ENCODE data around the gene C3orf52. TPM values are rescaled to one million over a fixed set of nuclear protein-coding genes. Genes with fewer than 3 reads are reported as not detected.
A peak's percentile ranks its signal among the peaks of the same experiment; 100 is the strongest.

The C3orf52 gene
- total and polyA plus RNA-seq, 7 experiments from 2014 or later, result 1.2 to 12.3 (median 1.9) TPM

DNA sequence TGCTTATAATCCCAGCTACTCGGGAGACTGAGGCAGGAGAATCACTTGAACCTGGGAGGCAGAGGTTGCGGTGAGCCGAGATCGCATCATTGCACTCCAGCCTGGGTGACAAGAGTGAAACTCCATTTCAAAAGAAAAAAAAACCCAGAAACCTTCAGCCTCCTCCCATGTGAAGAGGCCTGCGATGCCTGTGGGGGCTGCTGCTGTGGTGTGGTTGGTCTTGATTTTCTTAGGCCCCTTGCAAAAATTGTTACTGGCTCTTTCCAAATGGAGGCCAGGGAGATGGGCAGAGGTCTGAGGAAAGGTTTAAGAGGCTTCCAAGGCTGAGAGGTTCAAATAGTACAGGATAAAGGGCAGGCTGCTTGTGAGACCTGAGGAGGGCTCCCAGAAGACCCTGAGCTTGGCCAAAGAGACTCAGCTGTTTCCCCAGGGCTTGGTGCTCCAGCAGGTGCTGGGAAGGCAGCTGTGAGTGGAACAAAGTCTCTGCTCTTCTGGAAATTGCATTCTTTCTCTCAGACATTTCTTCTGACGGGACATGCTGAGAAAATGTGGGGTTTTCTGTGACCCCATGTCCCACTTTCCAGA, 28.5 kb downstream of the C3orf52 start:
- Mint-ChIP-seq H3K27me3 (no peaks in the 10 kb centered on the region), H3K9me3 (no peaks in the 10 kb centered on the region), H3K4me3 (no peak overlapping the region), H3K36me3 (peaks cover 0 to 25% (median 3%) of the 10 kb centered on the region in 5 donors), H3K4me1 (peaks cover 15 to 42% (median 33%) of the 10 kb centered on the region in 7 donors), H3K27ac (peak overlapping the region in 3 of 9 donors; percentile 13 to 75 (median 19))
- intact Hi-C loops (cut with micrococcal nuclease), result loop anchor here in 1 of 2 donors (5.0 kb wide), 1 partner anchor 323 kb away; no protein-coding TSS in a partner anchor
- no peaks in the 10 kb centered on the region for H3K27me3 ChIP-seq (ENCODE audit: control insufficient read depth in 2 of 2, insufficient read depth in 2 of 2, low read length in 2 of 2)
- CTCF ChIA-PET, result interaction anchor here (0.6 kb wide), 2 partner anchors 17 to 481 kb away, joined by 3 read pairs; no protein-coding TSS in a partner anchor
- peaks cover 0 to 2% of the 10 kb centered on the region in 2 donors for H3K4me1 ChIP-seq (ENCODE audit: control insufficient read depth in 2 of 2, insufficient read depth in 2 of 2, low read length in 2 of 2)
- no peaks in the 10 kb centered on the region for H3K36me3 ChIP-seq (ENCODE audit: control insufficient read depth in 2 of 3, insufficient read depth in 3 of 3, low read length in 3 of 3)
- H3K9me3 ChIP-seq (ENCODE audit: control insufficient read depth in 2 of 3, low read length in 3 of 3), result no peaks in the 10 kb centered on the region
- POLR2A ChIA-PET, result no interaction called here
- no peak for DNase-seq
- no peak overlapping the region for H3K27ac ChIP-seq (ENCODE audit: low read depth, low read length)
- H3K4me3 ChIP-seq (ENCODE audit: low read length), result no peak overlapping the region
- no peak for ATAC-seq

DNA sequence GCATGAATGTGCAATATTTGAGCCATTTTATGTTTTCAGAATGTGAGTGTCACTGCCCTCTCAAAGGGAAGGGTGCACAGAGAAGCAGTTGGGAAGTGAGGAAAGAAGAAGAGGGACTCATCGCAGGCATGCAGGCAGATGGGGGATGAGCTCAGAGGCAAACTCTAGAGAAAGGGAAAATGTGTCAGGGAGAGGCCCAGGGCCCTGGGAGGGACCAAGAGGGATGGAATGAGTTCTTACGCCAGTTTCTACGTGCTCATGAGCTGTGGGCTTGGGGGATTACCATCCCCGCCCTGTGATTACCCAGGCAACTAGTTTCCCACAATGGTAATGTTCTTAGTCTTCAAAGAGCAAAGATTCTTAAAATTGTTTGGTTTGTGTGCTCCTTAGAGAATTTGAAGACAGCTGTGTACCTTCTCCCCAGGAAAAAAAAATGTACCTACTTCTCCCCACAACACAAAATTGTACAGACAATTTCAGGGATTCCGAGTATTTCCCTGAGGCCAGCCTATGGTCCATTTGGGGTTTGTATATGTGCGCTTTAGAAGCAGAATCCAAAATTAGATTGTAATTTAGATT, 29.1 kb downstream of the C3orf52 start:
- no peak overlapping the region for H3K4me3 ChIP-seq (ENCODE audit: low read length)
- no peaks in the 10 kb centered on the region for H3K36me3 ChIP-seq (ENCODE audit: control insufficient read depth in 2 of 3, insufficient read depth in 3 of 3, low read length in 3 of 3)
- Mint-ChIP-seq H3K9me3 (no peaks in the 10 kb centered on the region), H3K4me1 (peaks cover 21 to 48% (median 39%) of the 10 kb centered on the region in 7 donors), H3K4me3 (peak overlapping the region in 1 of 10 donors; percentile 49), H3K27me3 (no peaks in the 10 kb centered on the region), H3K36me3 (peaks cover 0 to 25% (median 4%) of the 10 kb centered on the region in 5 donors), H3K27ac (peak overlapping the region in 2 of 9 donors; percentile 13 to 75)
- H3K4me1 ChIP-seq (ENCODE audit: control insufficient read depth in 2 of 2, insufficient read depth in 2 of 2, low read length in 2 of 2), result peaks cover 0 to 8% of the 10 kb centered on the region in 2 donors
- DNase-seq (no peak), ATAC-seq (no peak)
- intact Hi-C loops (cut with micrococcal nuclease), result no loop called here
- no peaks in the 10 kb centered on the region for H3K27me3 ChIP-seq (ENCODE audit: control insufficient read depth in 2 of 2, insufficient read depth in 2 of 2, low read length in 2 of 2)
- CTCF ChIA-PET, result interaction anchor here (0.6 kb wide), 1 partner anchor 17 kb away, joined by 3 read pairs; no protein-coding TSS in a partner anchor
- H3K27ac ChIP-seq (ENCODE audit: low read depth, low read length), result no peak overlapping the region
- POLR2A ChIA-PET, result interaction anchor here (0.5 to 1.0 kb wide), 2 partner anchors 10 to 209 kb away, joined by 3 to 4 read pairs; no protein-coding TSS in a partner anchor
- H3K9me3 ChIP-seq (ENCODE audit: control insufficient read depth in 2 of 3, low read length in 3 of 3), result no peaks in the 10 kb centered on the region

DNA sequence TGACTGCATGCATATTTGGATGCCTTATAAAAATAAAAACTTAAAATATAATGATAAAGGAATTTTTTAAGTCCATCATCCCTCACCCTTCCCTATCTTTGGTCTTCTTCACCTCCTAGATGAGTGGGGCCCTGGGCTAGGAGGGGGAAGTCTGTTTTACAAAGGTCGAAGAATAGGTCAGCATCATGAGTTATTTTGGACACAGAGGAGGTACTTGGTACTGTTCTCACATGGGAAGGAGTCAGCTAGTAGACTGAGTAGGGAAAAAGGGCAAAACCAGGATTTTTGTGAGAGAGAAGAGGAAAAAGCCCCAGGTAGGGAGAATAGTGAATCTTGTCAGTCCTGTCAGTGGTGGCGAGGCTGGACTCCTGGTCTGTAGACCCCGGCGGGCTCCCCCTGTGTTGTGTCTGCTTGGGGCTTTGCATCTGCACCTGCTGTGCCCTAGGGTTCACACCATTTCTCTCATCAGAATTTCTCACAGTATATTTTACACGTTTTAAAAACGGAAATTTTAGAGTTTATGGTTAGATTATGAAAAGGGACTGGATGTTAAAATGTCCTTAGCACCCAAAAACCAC, 29.7 kb downstream of the C3orf52 start:
- Mint-ChIP-seq H3K27me3 (no peaks in the 10 kb centered on the region), H3K27ac (peak overlapping the region in 2 of 9 donors; percentile 72 to 75), H3K36me3 (peaks cover 0 to 25% (median 7%) of the 10 kb centered on the region in 5 donors), H3K4me3 (no peak overlapping the region), H3K4me1 (peaks cover 25 to 54% (median 43%) of the 10 kb centered on the region in 7 donors), H3K9me3 (no peaks in the 10 kb centered on the region)
- Histone ChIP-seq H3K9me3 (ENCODE audit: control insufficient read depth in 2 of 3, low read length in 3 of 3) (no peaks in the 10 kb centered on the region), H3K27me3 (ENCODE audit: control insufficient read depth in 2 of 2, insufficient read depth in 2 of 2, low read length in 2 of 2) (no peaks in the 10 kb centered on the region), H3K36me3 (ENCODE audit: control insufficient read depth in 2 of 3, insufficient read depth in 3 of 3, low read length in 3 of 3) (no peaks in the 10 kb centered on the region), H3K4me1 (ENCODE audit: control insufficient read depth in 2 of 2, insufficient read depth in 2 of 2, low read length in 2 of 2) (peaks cover 2 to 12% of the 10 kb centered on the region in 2 donors), H3K4me3 (ENCODE audit: low read length) (no peak overlapping the region), H3K27ac (ENCODE audit: low read depth, low read length) (no peak overlapping the region)
- ATAC-seq, result no peak
- POLR2A ChIA-PET, result interaction anchor here (0.5 to 1.0 kb wide), 2 partner anchors 9 to 208 kb away, joined by 3 to 4 read pairs; no protein-coding TSS in a partner anchor
- CTCF ChIA-PET, result interaction anchor here (1.2 kb wide), 1 partner anchor 177 kb away, joined by 5 read pairs; no protein-coding TSS in a partner anchor
- no peak for DNase-seq
- intact Hi-C loops (cut with micrococcal nuclease), result no loop called here

DNA sequence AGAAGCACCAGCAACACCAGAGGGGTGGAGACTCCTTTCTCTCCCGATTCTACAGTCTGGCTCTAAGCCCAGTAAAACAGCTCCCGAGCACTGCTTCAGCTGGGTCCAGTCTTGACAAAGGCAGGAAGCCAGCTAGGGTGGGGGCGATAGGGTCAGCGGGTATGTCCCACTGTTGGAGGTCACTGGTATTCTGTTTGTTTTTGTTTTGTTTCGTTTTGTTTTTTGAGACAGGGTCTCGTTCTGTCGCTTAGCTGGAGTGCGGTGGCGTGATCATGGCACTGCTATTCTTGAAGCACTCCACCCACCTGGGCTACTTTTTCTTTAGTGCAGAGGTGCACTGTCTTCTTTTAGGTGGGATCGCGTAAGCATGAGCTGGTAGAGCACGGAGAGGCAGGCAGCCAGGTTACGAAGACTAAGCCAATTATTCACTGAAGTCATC, 30.6 kb downstream of the C3orf52 start:
- Histone ChIP-seq H3K4me3 (ENCODE audit: low read length) (no peak overlapping the region), H3K27ac (ENCODE audit: low read depth, low read length) (no peak overlapping the region), H3K4me1 (ENCODE audit: control insufficient read depth in 2 of 2, insufficient read depth in 2 of 2, low read length in 2 of 2) (peaks cover 4 to 12% of the 10 kb centered on the region in 2 donors), H3K9me3 (ENCODE audit: control insufficient read depth in 2 of 3, low read length in 3 of 3) (no peaks in the 10 kb centered on the region), H3K27me3 (ENCODE audit: control insufficient read depth in 2 of 2, insufficient read depth in 2 of 2, low read length in 2 of 2) (no peaks in the 10 kb centered on the region), H3K36me3 (ENCODE audit: control insufficient read depth in 2 of 3, insufficient read depth in 3 of 3, low read length in 3 of 3) (no peaks in the 10 kb centered on the region)
- no peak for DNase-seq
- no peaks in the 10 kb centered on the region for H3K9me3 Mint-ChIP-seq
- H3K4me3 Mint-ChIP-seq, result peak overlapping the region in 2 of 10 donors; percentile 19 to 48
- H3K4me1 Mint-ChIP-seq, result peaks cover 28 to 60% (median 46%) of the 10 kb centered on the region in 7 donors
- peaks cover 0 to 27% (median 7%) of the 10 kb centered on the region in 5 donors for H3K36me3 Mint-ChIP-seq
- CTCF ChIA-PET, result interaction anchor here (1.0 to 1.2 kb wide), 2 partner anchors 9 to 177 kb away, joined by 3 to 5 read pairs; no protein-coding TSS in a partner anchor
- POLR2A ChIA-PET, result no interaction called here
- H3K27ac Mint-ChIP-seq, result peak overlapping the region in 4 of 9 donors; percentile 27 to 70 (median 48)
- intact Hi-C loops (cut with micrococcal nuclease), result no loop called here
- no peaks in the 10 kb centered on the region for H3K27me3 Mint-ChIP-seq
- ATAC-seq, result no peak

DNA sequence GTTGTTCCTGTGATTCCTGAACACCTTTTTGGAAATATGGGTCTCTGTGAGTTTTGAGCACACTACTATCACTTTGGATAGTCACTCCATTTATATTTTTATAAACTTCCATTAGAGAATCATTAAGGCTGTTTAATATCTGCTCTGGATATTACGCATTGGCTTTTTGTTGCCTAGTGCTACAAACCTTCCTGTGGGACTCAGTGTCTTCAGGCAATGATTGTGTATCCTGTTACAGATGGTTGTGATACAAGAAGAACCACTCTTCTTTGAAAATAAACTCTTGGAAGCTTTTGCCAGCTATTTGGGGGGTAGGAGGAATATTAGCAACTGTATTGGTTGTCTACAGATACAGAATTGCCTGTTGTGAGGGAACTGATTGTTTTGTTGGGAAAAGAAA, 31.2 kb downstream of the C3orf52 start:
- CTCF ChIA-PET, result interaction anchor here (0.7 to 1.2 kb wide), 4 partner anchors 8 to 176 kb away, joined by 3 to 5 read pairs (median 4); no protein-coding TSS in a partner anchor
- Histone ChIP-seq H3K27ac (ENCODE audit: low read depth, low read length) (no peak overlapping the region), H3K4me1 (ENCODE audit: control insufficient read depth in 2 of 2, insufficient read depth in 2 of 2, low read length in 2 of 2) (peaks cover 4 to 12% of the 10 kb centered on the region in 2 donors), H3K36me3 (ENCODE audit: control insufficient read depth in 2 of 3, insufficient read depth in 3 of 3, low read length in 3 of 3) (no peaks in the 10 kb centered on the region), H3K4me3 (ENCODE audit: low read length) (no peak overlapping the region), H3K9me3 (ENCODE audit: control insufficient read depth in 2 of 3, low read length in 3 of 3) (no peaks in the 10 kb centered on the region), H3K27me3 (ENCODE audit: control insufficient read depth in 2 of 2, insufficient read depth in 2 of 2, low read length in 2 of 2) (no peaks in the 10 kb centered on the region)
- no peaks in the 10 kb centered on the region for H3K27me3 Mint-ChIP-seq
- intact Hi-C loops (cut with micrococcal nuclease), result no loop called here
- H3K9me3 Mint-ChIP-seq, result no peaks in the 10 kb centered on the region
- DNase-seq, result no peak
- POLR2A ChIA-PET, result interaction anchor here (0.8 to 1.1 kb wide), 2 partner anchors 10 to 425 kb away, joined by 3 to 4 read pairs; no protein-coding TSS in a partner anchor
- peaks cover 0 to 29% (median 7%) of the 10 kb centered on the region in 5 donors for H3K36me3 Mint-ChIP-seq
- H3K4me1 Mint-ChIP-seq, result peaks cover 28 to 63% (median 49%) of the 10 kb centered on the region in 7 donors
- no peak overlapping the region for H3K4me3 Mint-ChIP-seq
- ATAC-seq, result no peak
- H3K27ac Mint-ChIP-seq, result peak overlapping the region in 1 of 9 donors; percentile 32

DNA sequence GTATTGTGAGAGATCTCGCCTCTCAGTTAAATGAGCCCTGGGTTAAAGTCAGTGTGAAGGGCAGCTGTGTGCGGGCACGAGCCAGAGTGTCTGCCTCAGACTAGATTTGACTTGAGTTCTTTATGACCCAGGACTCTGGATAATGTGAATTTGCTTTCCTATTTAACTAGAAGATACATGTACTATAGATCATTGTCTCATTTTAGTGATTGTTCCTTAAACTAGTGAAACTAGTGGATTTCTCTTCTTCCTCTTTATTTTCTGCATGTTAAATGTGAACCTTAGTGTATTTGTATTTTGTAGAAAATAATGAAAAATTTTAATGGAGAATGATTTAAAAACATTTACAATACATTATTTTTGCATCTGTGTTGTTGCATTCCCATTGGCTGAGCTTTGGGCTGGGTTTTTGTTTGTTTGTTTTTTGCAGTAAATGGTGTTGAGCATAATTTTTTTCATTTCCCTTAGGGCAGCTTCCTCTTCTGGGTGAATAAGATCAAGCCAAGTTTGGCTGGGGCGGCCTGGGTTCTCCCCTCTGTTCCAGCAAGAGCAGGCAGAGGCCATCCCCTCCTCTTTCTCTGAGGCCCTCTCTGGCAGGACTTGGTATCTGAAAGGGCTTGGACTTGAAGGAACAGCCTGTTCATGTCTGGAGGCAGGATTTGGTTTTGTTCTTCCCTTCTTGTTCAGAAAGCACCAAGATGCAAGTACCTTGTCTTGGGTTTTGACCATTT, 31.8 kb downstream of the C3orf52 start:
- no peak overlapping the region for H3K4me3 Mint-ChIP-seq
- ChIA-PET POLR2A (interaction anchor here (0.8 to 1.1 kb wide), 2 partner anchors 9 to 424 kb away, joined by 3 to 4 read pairs; no protein-coding TSS in a partner anchor), CTCF (interaction anchor here (0.7 to 1.1 kb wide), 3 partner anchors 8 to 174 kb away, joined by 3 to 4 read pairs (median 3); no protein-coding TSS in a partner anchor)
- peaks cover 0 to 3% (median 0%) of the 10 kb centered on the region in 3 experiments for H3K36me3 ChIP-seq (ENCODE audit: control insufficient read depth in 2 of 3, insufficient read depth in 3 of 3, low read length in 3 of 3)
- H3K27ac Mint-ChIP-seq, result peak overlapping the region in 6 of 9 donors; percentile 35 to 76 (median 54)
- peaks cover 3 to 30% (median 12%) of the 10 kb centered on the region in 5 donors for H3K36me3 Mint-ChIP-seq
- H3K27me3 Mint-ChIP-seq, result no peaks in the 10 kb centered on the region
- ATAC-seq, result peak; percentile 64
- no peak overlapping the region for H3K27ac ChIP-seq (ENCODE audit: low read depth, low read length)
- peaks cover 4 to 12% of the 10 kb centered on the region in 2 donors for H3K4me1 ChIP-seq (ENCODE audit: control insufficient read depth in 2 of 2, insufficient read depth in 2 of 2, low read length in 2 of 2)
- no peaks in the 10 kb centered on the region for H3K9me3 Mint-ChIP-seq
- H3K4me1 Mint-ChIP-seq, result peaks cover 28 to 67% (median 54%) of the 10 kb centered on the region in 7 donors
- DNase-seq, result no peak
- intact Hi-C loops (cut with micrococcal nuclease), result no loop called here
- no peaks in the 10 kb centered on the region for H3K27me3 ChIP-seq (ENCODE audit: control insufficient read depth in 2 of 2, insufficient read depth in 2 of 2, low read length in 2 of 2)
- no peaks in the 10 kb centered on the region for H3K9me3 ChIP-seq (ENCODE audit: control insufficient read depth in 2 of 3, low read length in 3 of 3)
- H3K4me3 ChIP-seq (ENCODE audit: low read length), result no peak overlapping the region

Data from naive thymus-derived CD4-positive, alpha-beta T cell (primary cell).